IPS-20b (cell line): ENCODE data around the gene CALHM6.

Experiments used
- H3K27ac ChIP-seq: one replicate; pipeline ENCODE4 v1.5.1; 2013; ENCODE audit warnings: low read length
- H3K27me3 ChIP-seq: 2 replicates; pipeline ENCODE4 v1.6.1; 2013; ENCODE audit warnings: mild to moderate bottlenecking, low read length, inconsistent platforms; ENCODE audit not compliant: insufficient read depth
- H3K36me3 ChIP-seq: 2 replicates; pipeline ENCODE4 v1.6.1; 2013; ENCODE audit warnings: low read depth, mild to moderate bottlenecking, inconsistent platforms, low read length, moderate library complexity; ENCODE audit not compliant: insufficient read depth
- H3K4me1 ChIP-seq: 2 replicates; pipeline ENCODE4 v1.6.1; 2013; ENCODE audit warnings: mild to moderate bottlenecking, control low read depth, inconsistent platforms, low read length, moderate library complexity; ENCODE audit not compliant: insufficient read depth
- H3K4me3 ChIP-seq: 2 replicates; pipeline ENCODE4 v1.5.1; 2013; ENCODE audit warnings: mild to moderate bottlenecking, low read length, inconsistent platforms
- H3K9ac ChIP-seq: 2 replicates; pipeline ENCODE4 v1.6.1; 2013; ENCODE audit warnings: low read depth, mild to moderate bottlenecking, inconsistent platforms, low read length, moderate library complexity
- H3K9me3 ChIP-seq: 2 replicates; pipeline ENCODE4 v1.6.1; 2013; ENCODE audit warnings: mild to moderate bottlenecking, low read depth, low read length, inconsistent platforms; ENCODE audit not compliant: insufficient read depth

Gene CALHM6

GRCh38 chr6:116446399-116446798 is 14.8 kb upstream of the CALHM6 start:
- Histone ChIP-seq H3K27me3 (no peaks in the 10 kb centered on the region), H3K36me3 (no peaks in the 10 kb centered on the region), H3K4me3 (no peak overlapping the region), H3K27ac (no peak overlapping the region), H3K4me1 (peaks cover 12% of the 10 kb centered on the region), H3K9me3 (no peaks in the 10 kb centered on the region), H3K9ac (no peak overlapping the region)

- Histone ChIP-seq H3K4me3 (no peak overlapping the region), H3K27me3 (no peaks in the 10 kb centered on the region), H3K36me3 (no peaks in the 10 kb centered on the region), H3K9me3 (no peaks in the 10 kb centered on the region), H3K27ac (no peak overlapping the region), H3K4me1 (peaks cover 6% of the 10 kb centered on the region), H3K9ac (no peak overlapping the region)
Measured at GRCh38 chr6:116447052-116447451, 14.1 kb upstream of the CALHM6 start.

GRCh38 chr6:116447496-116448011 is 13.6 kb upstream of the CALHM6 start:
- Histone ChIP-seq H3K9me3 (no peaks in the 10 kb centered on the region), H3K27ac (no peak overlapping the region), H3K27me3 (no peaks in the 10 kb centered on the region), H3K4me1 (0 out of 2 replicates have a peak, but pooled peaks cover 4% of the 10 kb centered on the region), H3K4me3 (no peak overlapping the region), H3K9ac (no peak overlapping the region), H3K36me3 (no peaks in the 10 kb centered on the region)

GRCh38 chr6:116449565-116449964 is 11.6 kb upstream of the CALHM6 start:
- Histone ChIP-seq H3K9ac (no peak overlapping the region), H3K27me3 (no peaks in the 10 kb centered on the region), H3K36me3 (no peaks in the 10 kb centered on the region), H3K4me1 (no peaks in the 10 kb centered on the region), H3K4me3 (no peak overlapping the region), H3K9me3 (no peaks in the 10 kb centered on the region), H3K27ac (no peak overlapping the region)

- no peaks in the 10 kb centered on the region for H3K27me3 ChIP-seq
- H3K9ac ChIP-seq = no peak overlapping the region
- no peaks in the 10 kb centered on the region for H3K4me1 ChIP-seq
- no peaks in the 10 kb centered on the region for H3K36me3 ChIP-seq
- H3K27ac ChIP-seq = no peak overlapping the region
- H3K9me3 ChIP-seq = no peaks in the 10 kb centered on the region
- no peak overlapping the region for H3K4me3 ChIP-seq
Measured at GRCh38 chr6:116450185-116450710, 10.9 kb upstream of the CALHM6 start.

- Histone ChIP-seq H3K9me3 (no peaks in the 10 kb centered on the region), H3K36me3 (no peaks in the 10 kb centered on the region), H3K27me3 (no peaks in the 10 kb centered on the region), H3K4me3 (no peak overlapping the region), H3K27ac (no peak overlapping the region), H3K4me1 (no peaks in the 10 kb centered on the region), H3K9ac (no peak overlapping the region)
Measured at GRCh38 chr6:116450769-116451740, 10.1 kb upstream of the CALHM6 start.

- Histone ChIP-seq H3K27ac (no peak overlapping the region), H3K36me3 (no peaks in the 10 kb centered on the region), H3K27me3 (no peaks in the 10 kb centered on the region)
Measured at GRCh38 chr6:116451916-116452315, 9.3 kb upstream of the CALHM6 start.

GRCh38 chr6:116452531-116452930 is 8.6 kb upstream of the CALHM6 start:
- Histone ChIP-seq H3K27ac (no peak overlapping the region), H3K4me3 (no peak overlapping the region), H3K9me3 (no peaks in the 10 kb centered on the region), H3K4me1 (no peaks in the 10 kb centered on the region), H3K27me3 (no peaks in the 10 kb centered on the region), H3K9ac (no peak overlapping the region), H3K36me3 (no peaks in the 10 kb centered on the region)

More at GRCh38 chr6:116451916-116452315, 9.3 kb upstream of the CALHM6 start:
- Histone ChIP-seq H3K9ac (no peak overlapping the region), H3K4me3 (no peak overlapping the region), H3K4me1 (no peaks in the 10 kb centered on the region), H3K9me3 (no peaks in the 10 kb centered on the region)

- Histone ChIP-seq H3K27ac (no peak overlapping the region), H3K9ac (no peak overlapping the region), H3K4me3 (no peak overlapping the region), H3K4me1 (no peaks in the 10 kb centered on the region), H3K27me3 (peaks cover 23% of the 10 kb centered on the region), H3K9me3 (no peaks in the 10 kb centered on the region), H3K36me3 (no peaks in the 10 kb centered on the region)
Measured at GRCh38 chr6:116456106-116456505, 5.1 kb upstream of the CALHM6 start.

- H3K36me3 ChIP-seq = no peaks in the 10 kb centered on the region
- no peaks in the 10 kb centered on the region for H3K4me1 ChIP-seq
- no peak overlapping the region for H3K9ac ChIP-seq
- H3K27ac ChIP-seq = no peak overlapping the region
- H3K27me3 ChIP-seq = peaks cover 31% of the 10 kb centered on the region
- no peak overlapping the region for H3K4me3 ChIP-seq
- H3K9me3 ChIP-seq = no peaks in the 10 kb centered on the region
Measured at GRCh38 chr6:116456927-116457326, 4.2 kb upstream of the CALHM6 start.

- peaks cover 44% of the 10 kb centered on the region for H3K27me3 ChIP-seq
- H3K4me3 ChIP-seq = no peak overlapping the region
- peaks cover 3% of the 10 kb centered on the region; the same call in 1 of the 2 replicates for H3K4me1 ChIP-seq
- H3K36me3 ChIP-seq = no peaks in the 10 kb centered on the region
- no peaks in the 10 kb centered on the region for H3K9me3 ChIP-seq
- H3K9ac ChIP-seq = no peak overlapping the region
- no peak overlapping the region for H3K27ac ChIP-seq
Measured at GRCh38 chr6:116458264-116458663, 2.9 kb upstream of the CALHM6 start.

- Histone ChIP-seq H3K27me3 (peaks cover 60% of the 10 kb centered on the region), H3K4me3 (no peak overlapping the region), H3K36me3 (no peaks in the 10 kb centered on the region), H3K27ac (no peak overlapping the region), H3K9ac (no peak overlapping the region), H3K4me1 (peaks cover 9% of the 10 kb centered on the region; the same call in 1 of the 2 replicates), H3K9me3 (no peaks in the 10 kb centered on the region)
Measured at GRCh38 chr6:116459927-116460326, 1.2 kb upstream of the CALHM6 start.
